KMS-11 (cell line): Measurements from ENCODE around the gene MOCS1.

Experiments
- H2AFZ ChIP-seq: fragments of 200-600 bp; sonication (generic); 2 replicates; pipeline ENCODE4 v1.6.1; 2016; ENCODE audit warnings: antibody characterized with exemption, mixed run types, low read depth
- H3K27ac ChIP-seq: fragments of 200-600 bp; sonication (generic); 2 replicates; pipeline ENCODE4 v1.6.1; 2016; ENCODE audit warnings: mild to moderate bottlenecking, mixed run types
- H3K27me3 ChIP-seq: fragments of 200-600 bp; sonication (generic); 2 replicates; pipeline ENCODE4 v1.6.1; 2017; ENCODE audit warnings: mild to moderate bottlenecking, low read depth, mixed run types, moderate library complexity; ENCODE audit not compliant: insufficient read depth
- H3K36me3 ChIP-seq: fragments of 200-600 bp; sonication (generic); 2 replicates; pipeline ENCODE4 v1.6.1; 2017; ENCODE audit warnings: mild to moderate bottlenecking, mixed run types; ENCODE audit not compliant: insufficient read depth
- H3K4me1 ChIP-seq: fragments of 200-600 bp; sonication (generic); 2 replicates; pipeline ENCODE4 v1.6.1; 2016; ENCODE audit warnings: mild to moderate bottlenecking, low read depth, mixed run types; ENCODE audit not compliant: poor library complexity, severe bottlenecking
- H3K4me2 ChIP-seq: fragments of 200-600 bp; sonication (generic); 2 replicates; pipeline ENCODE4 v1.7.0; 2016; ENCODE audit warnings: mild to moderate bottlenecking, mixed run types
- H3K4me3 ChIP-seq: fragments of 200-600 bp; sonication (generic); IDR thresholded peaks from 2 replicates; pipeline ENCODE4 v1.6.1; 2017; ENCODE audit warnings: low read depth, low read length, mixed read lengths; ENCODE audit not compliant: insufficient read depth
- H3K79me2 ChIP-seq: fragments of 200-600 bp; sonication (generic); 2 replicates; pipeline ENCODE4 v1.6.1; 2016; ENCODE audit warnings: low read depth, mixed run types; ENCODE audit not compliant: insufficient read depth
- H3K9ac ChIP-seq: fragments of 200-600 bp; sonication (generic); 2 replicates; pipeline ENCODE4 v1.6.1; 2016; ENCODE audit warnings: mild to moderate bottlenecking, mixed run types
- H4K20me1 ChIP-seq: fragments of 200-600 bp; sonication (generic); 2 replicates; pipeline ENCODE4 v1.6.1; 2016; ENCODE audit warnings: mild to moderate bottlenecking, mixed run types; ENCODE audit not compliant: insufficient read depth
- CTCF ChIP-seq: fragments of 200-600 bp; sonication (generic); conservative IDR thresholded peaks from 2 replicates; pipeline ENCODE4 v1.6.1; 2017; ENCODE audit warnings: low read depth, mild to moderate bottlenecking, antibody characterized with exemption, low read length, moderate library complexity, mixed read lengths

MOCS1 gene

DNA sequence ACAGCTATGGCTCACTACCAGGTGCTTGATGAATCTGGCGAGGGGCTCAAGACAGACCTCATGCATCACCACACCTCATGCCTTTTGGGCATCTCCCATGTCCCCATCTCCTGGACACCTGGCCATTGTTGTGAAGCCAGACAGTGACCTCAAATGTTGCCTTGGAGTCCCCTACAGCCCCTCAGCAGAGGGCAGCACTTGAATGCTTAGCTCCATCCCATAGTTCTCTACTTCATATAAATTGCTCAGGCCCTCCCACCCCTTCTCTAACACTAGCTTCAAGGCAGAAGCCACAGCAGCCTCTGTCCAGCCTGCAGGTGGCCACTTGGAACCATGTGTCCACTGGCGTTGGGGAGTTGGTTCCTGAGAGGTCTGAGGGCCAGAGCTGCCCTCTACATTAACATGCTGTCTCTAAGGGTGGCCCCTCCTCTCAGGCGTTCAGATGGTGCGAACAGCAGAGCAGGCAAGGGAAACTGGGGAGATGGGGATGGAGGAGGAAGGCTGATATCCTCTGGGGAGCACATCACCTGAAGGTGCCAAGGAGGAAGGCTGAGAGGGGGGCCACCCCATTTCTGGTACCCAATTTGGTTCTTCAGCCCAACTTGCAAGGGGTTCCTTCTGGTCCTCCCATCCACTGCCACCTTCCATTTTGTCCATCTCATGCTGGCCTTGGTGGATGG, 31.3 kb downstream of the MOCS1 start:
- H3K27ac ChIP-seq = no peak overlapping the region
- no peaks in the 10 kb centered on the region for H3K27me3 ChIP-seq
- H2AFZ ChIP-seq = no peak overlapping the region
- H3K36me3 ChIP-seq = no peaks in the 10 kb centered on the region
- H3K9ac ChIP-seq = no peak overlapping the region
- no peak overlapping the region for H3K4me3 ChIP-seq
- no peak overlapping the region for H3K4me2 ChIP-seq
- no peaks in the 10 kb centered on the region for H3K79me2 ChIP-seq
- no peak for TF ChIP-seq CTCF
- H4K20me1 ChIP-seq = no peaks in the 10 kb centered on the region
- H3K4me1 ChIP-seq = no peaks in the 10 kb centered on the region

DNA sequence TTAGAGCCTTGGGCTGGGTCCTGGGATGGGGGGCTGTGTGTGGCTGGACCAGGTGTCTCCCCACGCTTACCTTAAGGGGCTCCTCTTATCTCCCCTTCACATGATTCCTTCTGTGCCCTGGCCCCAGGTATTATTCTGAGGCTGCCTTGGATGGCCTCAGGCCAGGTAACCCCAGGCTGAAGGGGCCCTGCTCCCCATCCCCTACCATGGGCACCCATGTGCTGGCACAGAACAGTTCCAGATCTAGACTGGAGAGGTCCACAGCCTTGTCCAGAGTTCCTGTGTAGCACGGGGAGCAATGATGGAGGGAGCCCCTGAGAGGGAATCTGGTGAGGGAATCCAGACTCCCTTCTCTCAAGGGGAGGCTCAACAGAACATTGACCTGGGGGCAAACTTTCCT, 32.1 kb downstream of the MOCS1 start:
- Histone ChIP-seq H2AFZ (no peak overlapping the region), H3K4me3 (no peak overlapping the region), H3K27me3 (no peaks in the 10 kb centered on the region), H4K20me1 (no peaks in the 10 kb centered on the region), H3K4me2 (no peak overlapping the region), H3K36me3 (no peaks in the 10 kb centered on the region), H3K27ac (no peak overlapping the region), H3K4me1 (no peaks in the 10 kb centered on the region), H3K79me2 (no peaks in the 10 kb centered on the region), H3K9ac (no peak overlapping the region)
- TF ChIP-seq CTCF = no peak

DNA sequence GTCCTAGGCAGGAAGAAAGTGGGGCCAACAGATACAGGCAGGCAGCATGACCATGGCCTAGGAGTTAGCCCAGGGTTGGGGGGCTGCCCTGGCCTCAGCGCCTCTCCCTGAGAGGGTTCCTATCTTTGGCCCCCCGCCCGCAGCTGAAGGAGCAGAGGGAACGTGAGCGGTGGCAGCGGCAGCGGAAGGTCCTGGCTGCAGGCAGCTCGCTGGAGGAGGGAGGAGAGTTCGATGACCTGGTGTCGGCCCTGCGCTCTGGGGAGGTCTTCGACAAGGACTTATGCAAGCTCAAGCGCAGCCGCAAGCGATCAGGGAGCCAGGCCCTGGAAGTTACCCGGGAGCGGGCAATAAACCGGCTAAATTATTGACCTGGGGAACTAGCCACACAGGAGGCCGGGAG, 32.6 kb downstream of the MOCS1 start:
- Histone ChIP-seq H3K4me3 (no peak overlapping the region), H3K4me1 (no peaks in the 10 kb centered on the region), H3K79me2 (no peaks in the 10 kb centered on the region), H3K9ac (no peak overlapping the region), H3K27ac (no peak overlapping the region), H2AFZ (no peak overlapping the region), H3K4me2 (no peak overlapping the region), H4K20me1 (no peaks in the 10 kb centered on the region), H3K27me3 (no peaks in the 10 kb centered on the region), H3K36me3 (no peaks in the 10 kb centered on the region)
- TF ChIP-seq CTCF = no peak

GRCh38 chr6:39901116-39901655, 33.1 kb downstream of the MOCS1 start:
- Histone ChIP-seq H4K20me1 (no peaks in the 10 kb centered on the region), H3K9ac (no peak overlapping the region), H3K36me3 (no peaks in the 10 kb centered on the region), H3K4me1 (no peaks in the 10 kb centered on the region), H2AFZ (no peak overlapping the region), H3K27ac (no peak overlapping the region), H3K4me3 (no peak overlapping the region), H3K27me3 (no peaks in the 10 kb centered on the region), H3K79me2 (no peaks in the 10 kb centered on the region), H3K4me2 (no peak overlapping the region)
- no peak for TF ChIP-seq CTCF
